GM12878 (cell line): ENCODE measurements around the gene FKRP. TPM values are rescaled to one million over a fixed set of nuclear protein-coding genes. Genes with fewer than 3 reads are reported as not detected.
A peak's percentile ranks its signal among the peaks of the same experiment; 100 is the strongest.

Experiments used
- BACH1 ChIP-seq: fragments of 450-650 bp; IDR thresholded peaks from 2 replicates; pipeline ENCODE4 v1.6.1; 2017; ENCODE audit warnings: mild to moderate bottlenecking, borderline replicate concordance
- CTCF ChIP-seq, 3 experiments: IDR thresholded peaks in 2 of 3; conservative IDR thresholded peaks in 1 of 3; 2 replicates each; pipeline ENCODE4 v1.5.1; 2011; ENCODE audit warnings: low read depth in 3 of 3, low read length in 3 of 3, mild to moderate bottlenecking in 3 of 3, control low read depth in 2 of 3, moderate library complexity in 2 of 3, inconsistent platforms in 1 of 3, mixed read lengths in 1 of 3; ENCODE audit not compliant: control insufficient read depth in 2 of 3, insufficient read depth in 1 of 3; ENCODE audit errors: extremely low read depth in 1 of 3
- DPF2 ChIP-seq: fragments of 450-650 bp; IDR thresholded peaks from 2 replicates; pipeline ENCODE4 v1.6.1; 2017; ENCODE audit warnings: mild to moderate bottlenecking
- EED ChIP-seq: sonication (generic); IDR thresholded peaks from 2 replicates; pipeline ENCODE4 v1.6.1; 2016; ENCODE audit warnings: antibody characterized with exemption, low read depth
- EGR1 ChIP-seq, 2 experiments: IDR thresholded peaks; 1 replicate in 1 of 2; 2 replicates in 1 of 2; pipeline ENCODE4 v1.6.1; 2011 to 2012; ENCODE audit warnings: low read depth in 2 of 2, low read length in 2 of 2, borderline replicate concordance in 1 of 2, mild to moderate bottlenecking in 1 of 2, moderate library complexity in 1 of 2
- ETV6 ChIP-seq, 2 experiments: fragments of 450-650 bp in 1 of 2; IDR thresholded peaks in 1 of 2; conservative IDR thresholded peaks in 1 of 2; 2 replicates each; pipeline ENCODE4 v1.6.1; 2014; ENCODE audit warnings: antibody characterized with exemption in 1 of 2, borderline replicate concordance in 1 of 2, low read depth in 1 of 2, mild to moderate bottlenecking in 1 of 2, moderate library complexity in 1 of 2
- IKZF1 ChIP-seq: fragments of 450-650 bp; conservative IDR thresholded peaks from 2 replicates; pipeline ENCODE4 v1.6.1; 2017; ENCODE audit warnings: antibody characterized with exemption, mild to moderate bottlenecking
- RUNX3 ChIP-seq: IDR thresholded peaks from 2 replicates; pipeline ENCODE4 v1.6.1; 2012; ENCODE audit warnings: low read length, inconsistent platforms
- ZNF217 ChIP-seq: fragments of 450-650 bp; IDR thresholded peaks from 2 replicates; pipeline ENCODE4 v1.6.1; 2017; ENCODE audit warnings: antibody characterized with exemption, mild to moderate bottlenecking
- polyA plus RNA-seq, 11 experiments: library from polyadenylated mRNA; depleted of rRNA in 4 of 11; unstranded in 6 of 11; stranded (reverse) in 5 of 11; fragments of >200 nt; fragmentation: Nextera tagmentation in 4 of 11; fragmentation: Illumina TruSeq in 1 of 11; extraction: Ambion mirVana in 4 of 11; extraction: Trizol in 1 of 11; gene quantifications; 1 replicate in 1 of 11; 2 replicates in 10 of 11; pipeline versions ENCODE4 v1.2.1 to v1.2.3, GENCODE V29; 2011 to 2016; ENCODE audit warnings: inconsistent platforms in 2 of 11, missing spikeins in 2 of 11, low read depth in 1 of 11
- total RNA-seq, 4 experiments: library from RNA; depleted of rRNA in 3 of 4; stranded (reverse); fragments of >200 nt in 3 of 4; fragmentation: Illumina TruSeq in 1 of 4; extraction: Trizol in 1 of 4; gene quantifications; 2 replicates each; pipeline versions ENCODE4 v1.2.1 to v1.2.3, GENCODE V29; 2013 to 2021
- TF ChIP-seq, protein P1 (sequence below): fragments of 450-650 bp; IDR thresholded peaks from 2 replicates; pipeline ENCODE4 v1.6.1; 2016; ENCODE audit warnings: mild to moderate bottlenecking

The FKRP gene
- total and polyA plus RNA-seq, 10 of the 15 experiments (the other 5 are each of a cell fraction or from before 2014, with no cell fraction given), result 1.3 to 14.1 (median 7.8) TPM

DNA sequence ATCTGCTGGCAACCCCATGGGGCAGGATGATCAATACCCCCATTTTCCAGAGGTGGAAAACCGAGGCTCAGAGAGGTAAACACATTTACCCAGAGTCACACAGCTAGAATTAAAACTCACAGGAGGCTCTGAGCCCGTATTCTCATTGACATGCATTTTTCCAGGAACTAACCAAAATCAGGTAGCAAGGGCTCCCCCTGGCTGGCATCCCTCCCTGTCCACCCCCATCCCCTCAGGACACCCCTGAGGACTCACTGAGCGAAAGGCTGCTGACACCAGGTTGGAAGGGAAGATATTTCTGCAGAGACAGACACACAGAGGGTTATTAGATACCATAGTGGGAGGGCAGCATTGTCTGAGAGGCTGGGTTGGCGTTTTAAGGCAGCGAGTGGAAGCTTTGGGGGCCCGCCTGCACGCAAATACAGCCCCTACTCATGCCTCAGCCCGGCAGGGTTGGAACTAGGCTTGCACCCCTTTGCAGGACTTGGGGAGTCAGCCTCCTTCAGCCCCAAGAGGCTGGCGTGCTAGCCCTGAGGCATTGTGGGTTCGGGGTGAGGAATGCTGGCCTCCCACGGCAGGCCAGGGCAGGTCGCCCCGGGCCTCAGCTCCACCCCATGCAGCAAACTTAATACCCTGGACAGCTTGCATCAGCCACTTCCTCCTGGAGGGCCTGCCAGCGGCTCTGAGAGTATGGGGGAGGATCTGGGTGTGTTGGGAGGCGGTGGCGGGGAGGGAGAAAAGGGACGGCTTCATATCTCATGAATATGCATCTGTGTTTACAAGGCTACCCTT is 38.6 kb downstream of the FKRP start (continued):
- TF ChIP-seq CTCF (IDR thresholded peaks at IDR 0.05 in 2 of 3, conservative IDR thresholded peaks at IDR 0.05 in 1 of 3; ENCODE audit: control insufficient read depth in 2 of 3, extremely low read depth in 1 of 3, insufficient read depth in 1 of 3, low read depth in 3 of 3, low read length in 3 of 3), result peak; percentile 24 to 46 (median 42); a peak in 4 of 6 replicates
- peak; percentile 49; the same call in 1 of the 2 replicates for TF ChIP-seq IKZF1
- TF ChIP-seq BACH1, result peak; percentile 47; the same call in 1 of the 2 replicates
- TF ChIP-seq DPF2, result 0 out of 2 replicates have a peak, but pooled peaks have one; percentile 28
- TF ChIP-seq EGR1 (IDR thresholded peaks at IDR 0.05; ENCODE audit: borderline replicate concordance in 1 of 2, low read depth in 2 of 2, low read length in 2 of 2), result peak in 1 of 2 experiments; percentile 54; a peak in 1 of 3 replicates
- TF ChIP-seq RUNX3, result peak; percentile 37
- no peak for TF ChIP-seq ZNF217
- TF ChIP-seq ETV6 (conservative IDR thresholded peaks at IDR 0.05 in 1 of 2, IDR thresholded peaks at IDR 0.05 in 1 of 2; ENCODE audit: borderline replicate concordance in 1 of 2, low read depth in 1 of 2), result peak in 1 of 2 experiments; percentile 61; a peak in 2 of 4 replicates
- TF ChIP-seq, protein P1, sequence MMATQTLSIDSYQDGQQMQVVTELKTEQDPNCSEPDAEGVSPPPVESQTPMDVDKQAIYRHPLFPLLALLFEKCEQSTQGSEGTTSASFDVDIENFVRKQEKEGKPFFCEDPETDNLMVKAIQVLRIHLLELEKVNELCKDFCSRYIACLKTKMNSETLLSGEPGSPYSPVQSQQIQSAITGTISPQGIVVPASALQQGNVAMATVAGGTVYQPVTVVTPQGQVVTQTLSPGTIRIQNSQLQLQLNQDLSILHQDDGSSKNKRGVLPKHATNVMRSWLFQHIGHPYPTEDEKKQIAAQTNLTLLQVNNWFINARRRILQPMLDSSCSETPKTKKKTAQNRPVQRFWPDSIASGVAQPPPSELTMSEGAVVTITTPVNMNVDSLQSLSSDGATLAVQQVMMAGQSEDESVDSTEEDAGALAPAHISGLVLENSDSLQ, result 0 out of 2 replicates have a peak, but pooled peaks have one; percentile 10
- 0 out of 2 replicates have a peak, but pooled peaks have one; percentile 25 for TF ChIP-seq EED
